Activated naive CD4-positive, alpha-beta T cell treated with anti-CD3 and anti-CD28 coated beads, Interleukin-2, amount 50 U/mL, for 24 hours (primary cell): ENCODE data around the gene HECTD4.
"Not testable (repeated sequence)": the region's sequence is repeated elsewhere in the genome, so short reads cannot be mapped to it uniquely, and the experiment has no call there.

Source experiments
- H3K27ac Mint-ChIP-seq: one replicate; pipeline ENCODE4 v1.8.0; 2021; ENCODE audit warnings: mild to moderate bottlenecking, mixed read lengths
- H3K27me3 Mint-ChIP-seq: one replicate; pipeline ENCODE4 v1.8.0; 2021; ENCODE audit warnings: mixed read lengths
- H3K36me3 Mint-ChIP-seq: one replicate; pipeline ENCODE4 v1.8.0; 2021; ENCODE audit warnings: mixed read lengths
- H3K4me1 Mint-ChIP-seq: one replicate; pipeline ENCODE4 v1.8.0; 2021; ENCODE audit warnings: mixed read lengths
- H3K4me3 Mint-ChIP-seq: one replicate; pipeline ENCODE4 v1.8.0; 2021; ENCODE audit warnings: mild to moderate bottlenecking, mixed read lengths
- H3K9me3 Mint-ChIP-seq: one replicate; pipeline ENCODE4 v1.8.0; 2021; ENCODE audit warnings: mixed read lengths

HECTD4 gene

GRCh38 chr12:112349431-112349830 is 32.8 kb downstream of the HECTD4 start:
- Mint-ChIP-seq H3K9me3 (no peaks in the 10 kb centered on the region), H3K36me3 (peaks cover 2% of the 10 kb centered on the region), H3K27me3 (no peaks in the 10 kb centered on the region), H3K27ac (no peak overlapping the region), H3K4me1 (peaks cover 52% of the 10 kb centered on the region), H3K4me3 (no peak overlapping the region)

- peaks cover 55% of the 10 kb centered on the region for H3K4me1 Mint-ChIP-seq
- not testable (repeated sequence) for H3K27ac Mint-ChIP-seq, H3K9me3 Mint-ChIP-seq, H3K36me3 Mint-ChIP-seq, H3K4me3 Mint-ChIP-seq, H3K27me3 Mint-ChIP-seq
Measured at GRCh38 chr12:112348926-112349325, 33.3 kb downstream of the HECTD4 start.

GRCh38 chr12:112347581-112347982 is 34.6 kb downstream of the HECTD4 start:
- H3K27ac Mint-ChIP-seq = no peak overlapping the region
- H3K36me3 Mint-ChIP-seq = peaks cover 2% of the 10 kb centered on the region
- H3K4me3 Mint-ChIP-seq = no peak overlapping the region
- no peaks in the 10 kb centered on the region for H3K27me3 Mint-ChIP-seq
- peaks cover 56% of the 10 kb centered on the region for H3K4me1 Mint-ChIP-seq
- no peaks in the 10 kb centered on the region for H3K9me3 Mint-ChIP-seq

GRCh38 chr12:112346194-112346593 is 36.0 kb downstream of the HECTD4 start:
- H3K27me3 Mint-ChIP-seq = no peaks in the 10 kb centered on the region
- H3K4me1 Mint-ChIP-seq = peaks cover 59% of the 10 kb centered on the region
- H3K36me3 Mint-ChIP-seq = peaks cover 2% of the 10 kb centered on the region
- peak overlapping the region; percentile 1 for H3K27ac Mint-ChIP-seq
- no peaks in the 10 kb centered on the region for H3K9me3 Mint-ChIP-seq
- no peak overlapping the region for H3K4me3 Mint-ChIP-seq

- H3K27me3 Mint-ChIP-seq = no peaks in the 10 kb centered on the region
- no peak overlapping the region for H3K27ac Mint-ChIP-seq
- H3K4me1 Mint-ChIP-seq = peaks cover 52% of the 10 kb centered on the region
Measured at GRCh38 chr12:112344220-112344619, 38.0 kb downstream of the HECTD4 start.

GRCh38 chr12:112342587-112342986 is 39.6 kb downstream of the HECTD4 start:
- Mint-ChIP-seq H3K27ac (no peak overlapping the region), H3K36me3 (no peaks in the 10 kb centered on the region), H3K27me3 (no peaks in the 10 kb centered on the region), H3K4me1 (peaks cover 59% of the 10 kb centered on the region), H3K4me3 (no peak overlapping the region), H3K9me3 (no peaks in the 10 kb centered on the region)

More at GRCh38 chr12:112344220-112344619, 38.0 kb downstream of the HECTD4 start:
- Mint-ChIP-seq H3K9me3 (no peaks in the 10 kb centered on the region), H3K36me3 (no peaks in the 10 kb centered on the region), H3K4me3 (no peak overlapping the region)

- H3K9me3 Mint-ChIP-seq = no peaks in the 10 kb centered on the region
- no peak overlapping the region for H3K27ac Mint-ChIP-seq
- H3K36me3 Mint-ChIP-seq = no peaks in the 10 kb centered on the region
- H3K27me3 Mint-ChIP-seq = no peaks in the 10 kb centered on the region
- peaks cover 62% of the 10 kb centered on the region for H3K4me1 Mint-ChIP-seq
- no peak overlapping the region for H3K4me3 Mint-ChIP-seq
Measured at GRCh38 chr12:112341046-112341825, 41.0 kb downstream of the HECTD4 start.

- Mint-ChIP-seq H3K36me3 (peaks cover 3% of the 10 kb centered on the region), H3K9me3 (no peaks in the 10 kb centered on the region), H3K4me3 (no peak overlapping the region), H3K27ac (no peak overlapping the region), H3K4me1 (peaks cover 54% of the 10 kb centered on the region), H3K27me3 (no peaks in the 10 kb centered on the region)
Measured at GRCh38 chr12:112340230-112340629, 42.0 kb downstream of the HECTD4 start.

- not testable (repeated sequence) for H3K27me3 Mint-ChIP-seq, H3K36me3 Mint-ChIP-seq, H3K27ac Mint-ChIP-seq, H3K4me3 Mint-ChIP-seq, H3K9me3 Mint-ChIP-seq
- H3K4me1 Mint-ChIP-seq = peaks cover 31% of the 10 kb centered on the region
Measured at GRCh38 chr12:112334999-112335398, 47.2 kb downstream of the HECTD4 start.

- H3K4me1 Mint-ChIP-seq = peaks cover 25% of the 10 kb centered on the region
- H3K4me3 Mint-ChIP-seq = no peak overlapping the region
- peaks cover 3% of the 10 kb centered on the region for H3K36me3 Mint-ChIP-seq
- H3K27ac Mint-ChIP-seq = no peak overlapping the region
- H3K9me3 Mint-ChIP-seq = no peaks in the 10 kb centered on the region
- no peaks in the 10 kb centered on the region for H3K27me3 Mint-ChIP-seq
Measured at GRCh38 chr12:112333019-112333418, 49.2 kb downstream of the HECTD4 start.

- peaks cover 3% of the 10 kb centered on the region for H3K36me3 Mint-ChIP-seq
- H3K27me3 Mint-ChIP-seq = no peaks in the 10 kb centered on the region
- peaks cover 20% of the 10 kb centered on the region for H3K4me1 Mint-ChIP-seq
- no peak overlapping the region for H3K4me3 Mint-ChIP-seq
- no peak overlapping the region for H3K27ac Mint-ChIP-seq
- no peaks in the 10 kb centered on the region for H3K9me3 Mint-ChIP-seq
Measured at GRCh38 chr12:112331886-112332285, 50.3 kb downstream of the HECTD4 start.

GRCh38 chr12:112330706-112331105 is 51.5 kb downstream of the HECTD4 start:
- H3K36me3 Mint-ChIP-seq = peaks cover under 1% of the 10 kb centered on the region
- H3K4me3 Mint-ChIP-seq = no peak overlapping the region
- peaks cover 20% of the 10 kb centered on the region for H3K4me1 Mint-ChIP-seq
- no peaks in the 10 kb centered on the region for H3K9me3 Mint-ChIP-seq
- no peak overlapping the region for H3K27ac Mint-ChIP-seq
- H3K27me3 Mint-ChIP-seq = no peaks in the 10 kb centered on the region

GRCh38 chr12:112328456-112329124 is 53.6 kb downstream of the HECTD4 start:
- H3K27me3 Mint-ChIP-seq = no peaks in the 10 kb centered on the region
- no peaks in the 10 kb centered on the region for H3K36me3 Mint-ChIP-seq
- H3K4me3 Mint-ChIP-seq = no peak overlapping the region
- no peak overlapping the region for H3K27ac Mint-ChIP-seq
- peaks cover 31% of the 10 kb centered on the region for H3K4me1 Mint-ChIP-seq
- H3K9me3 Mint-ChIP-seq = no peaks in the 10 kb centered on the region

- Mint-ChIP-seq H3K36me3 (no peaks in the 10 kb centered on the region), H3K9me3 (no peaks in the 10 kb centered on the region), H3K27ac (no peak overlapping the region), H3K27me3 (no peaks in the 10 kb centered on the region), H3K4me1 (peaks cover 32% of the 10 kb centered on the region), H3K4me3 (no peak overlapping the region)
Measured at GRCh38 chr12:112327209-112327938, 54.9 kb downstream of the HECTD4 start.

GRCh38 chr12:112325622-112326207 is 56.5 kb downstream of the HECTD4 start:
- peaks cover 35% of the 10 kb centered on the region for H3K4me1 Mint-ChIP-seq
- H3K9me3 Mint-ChIP-seq = no peaks in the 10 kb centered on the region
- no peak overlapping the region for H3K4me3 Mint-ChIP-seq
- H3K36me3 Mint-ChIP-seq = no peaks in the 10 kb centered on the region
- H3K27me3 Mint-ChIP-seq = no peaks in the 10 kb centered on the region
- no peak overlapping the region for H3K27ac Mint-ChIP-seq
